ENCODE data around the gene TRAPPC3L.

The TRAPPC3L gene

GRCh38 chr6:116568111-116568510, 22.6 kb upstream of the TRAPPC3L start:
- TF ChIP-seq CTCF (conservative IDR thresholded peaks at IDR 0.05; ENCODE audit: low read depth): no peak
- ChIA-PET CTCF (interaction anchor here (0.5 kb wide), 1 partner anchor 173 kb away, joined by 3 read pairs; no protein-coding TSS in a partner anchor), POLR2A (ENCODE audit: low non-redundant PET) (no interaction called here)
- H3K27ac ChIP-seq: no peak overlapping the region
- DNase-seq (ENCODE audit: low spot score): no peak

DNA sequence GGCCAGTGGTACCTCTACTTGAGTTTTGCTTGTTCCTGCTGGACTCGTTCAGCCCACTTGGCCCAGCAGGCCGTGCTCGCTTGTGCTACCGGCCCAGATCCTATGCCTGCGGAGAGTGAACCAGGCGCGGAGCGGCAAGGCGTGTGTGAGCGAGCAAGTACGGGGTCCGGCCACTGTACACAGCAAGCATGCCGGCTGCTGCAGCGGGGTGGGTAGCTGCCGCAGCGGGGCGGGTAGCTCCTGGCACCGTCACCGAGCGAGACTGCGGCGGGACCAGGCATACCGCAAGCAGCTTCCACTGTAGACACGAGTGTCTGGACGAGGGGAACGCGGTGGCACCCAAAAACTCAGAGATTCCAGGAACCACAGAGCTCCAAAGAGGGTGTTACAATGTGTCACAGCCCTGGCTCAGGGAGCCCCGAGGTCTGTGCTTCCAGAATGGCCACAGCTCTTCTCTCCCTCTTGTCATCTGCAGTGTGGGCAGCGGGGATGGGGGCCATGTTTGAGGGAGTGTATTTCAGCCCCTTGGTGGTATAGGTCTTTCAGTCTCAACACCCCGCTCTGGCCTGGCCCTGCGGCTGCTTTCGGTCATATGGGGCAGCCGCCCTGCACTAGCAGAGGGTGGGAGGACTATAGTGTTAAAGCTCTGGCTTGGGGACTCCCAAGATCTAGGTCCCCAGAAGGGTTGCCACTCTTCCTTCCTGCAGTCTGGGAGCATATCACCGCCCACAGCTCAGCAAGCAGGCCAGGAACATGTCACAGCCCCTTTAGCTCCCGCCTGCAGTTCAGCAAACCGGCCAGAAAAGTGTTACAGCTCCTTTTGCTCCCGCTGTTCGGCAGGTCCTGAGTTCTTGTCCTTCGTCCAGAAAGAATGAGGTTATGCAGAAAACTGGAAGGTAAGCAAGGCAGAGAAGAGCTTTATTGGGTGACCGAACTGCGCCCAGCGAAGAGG, 19.7 kb upstream of the TRAPPC3L start:
- POLR2A ChIA-PET (ENCODE audit: low non-redundant PET): no interaction called here

GRCh38 chr6:116564311-116564710, 18.8 kb upstream of the TRAPPC3L start:
- no peak overlapping the region for H3K27ac ChIP-seq
- ChIA-PET POLR2A (ENCODE audit: low non-redundant PET) (no interaction called here), CTCF (interaction anchor here (0.7 to 1.2 kb wide), 2 partner anchors 61 to 277 kb away, joined by 4 to 7 read pairs; no protein-coding TSS in a partner anchor)
- no peak for TF ChIP-seq CTCF (conservative IDR thresholded peaks at IDR 0.05; ENCODE audit: low read depth)
- DNase-seq (ENCODE audit: low spot score): no peak

More for the DNA sequence above, 19.7 kb upstream of the TRAPPC3L start:
- no peak for DNase-seq (ENCODE audit: low spot score)
- no peak overlapping the region for H3K27ac ChIP-seq
- TF ChIP-seq CTCF (conservative IDR thresholded peaks at IDR 0.05; ENCODE audit: low read depth): no peak
- CTCF ChIA-PET: interaction anchor here (0.9 kb wide), 1 partner anchor 297 kb away, joined by 5 read pairs; no protein-coding TSS in a partner anchor

DNA sequence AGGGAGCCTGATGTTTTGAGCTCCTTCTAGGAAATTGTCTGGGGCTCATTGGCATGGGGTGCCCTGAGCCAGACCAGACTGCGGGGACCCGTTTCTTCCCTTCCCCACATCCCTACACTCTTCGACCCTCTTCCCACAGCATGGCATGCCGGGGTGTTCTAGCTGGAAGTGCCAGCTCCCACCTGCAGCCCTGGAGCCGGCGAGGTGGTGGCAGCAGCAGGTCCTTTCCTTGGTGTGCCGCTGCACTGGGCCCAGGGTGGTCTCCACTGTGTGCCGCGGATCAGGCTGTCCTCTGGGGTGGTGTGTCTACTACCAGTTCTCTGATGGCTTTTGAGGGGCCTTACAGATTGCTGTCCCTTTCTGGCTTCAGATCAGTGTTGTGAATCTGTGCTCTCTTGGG, 18.3 kb upstream of the TRAPPC3L start:
- TF ChIP-seq CTCF (conservative IDR thresholded peaks at IDR 0.05; ENCODE audit: low read depth): no peak
- DNase-seq (ENCODE audit: low spot score): no peak
- ChIA-PET CTCF (interaction anchor here (0.7 to 2.5 kb wide), 4 partner anchors 29 to 295 kb away, joined by 3 to 11 read pairs (median 6); no protein-coding TSS in a partner anchor), POLR2A (ENCODE audit: low non-redundant PET) (no interaction called here)
- no peak overlapping the region for H3K27ac ChIP-seq

- POLR2A ChIA-PET (ENCODE audit: low non-redundant PET): no interaction called here
- TF ChIP-seq CTCF (conservative IDR thresholded peaks at IDR 0.05; ENCODE audit: low read depth): no peak
- DNase-seq (ENCODE audit: low spot score): no peak
These were observed 17.1 kb upstream of the TRAPPC3L start for GRCh38 chr6:116562614-116563013.

GRCh38 chr6:116562019-116562403, 16.5 kb upstream of the TRAPPC3L start:
- no peak for TF ChIP-seq CTCF (conservative IDR thresholded peaks at IDR 0.05; ENCODE audit: low read depth)
- no peak overlapping the region for H3K27ac ChIP-seq
- no peak for DNase-seq (ENCODE audit: low spot score)
- POLR2A ChIA-PET (ENCODE audit: low non-redundant PET): no interaction called here
- CTCF ChIA-PET: interaction anchor here (2.5 kb wide), 1 partner anchor 293 kb away, joined by 11 read pairs; no protein-coding TSS in a partner anchor

More at GRCh38 chr6:116562614-116563013, 17.1 kb upstream of the TRAPPC3L start:
- CTCF ChIA-PET: interaction anchor here (0.7 to 2.5 kb wide), 2 partner anchors 143 to 294 kb away, joined by 3 to 11 read pairs; no protein-coding TSS in a partner anchor
- H3K27ac ChIP-seq: no peak overlapping the region

Measured in RWPE1 (cell line).